ENCODE measurements around the gene CDH26.

Gene CDH26

GRCh38 chr20:60003776-60004175 lies 45.6 kb downstream of the CDH26 start:
- Histone ChIP-seq H3K4me3 (ENCODE audit: low read depth in 1 of 2, low read length in 2 of 2) (no peak overlapping the region), H3K36me3 (ENCODE audit: control insufficient read depth in 1 of 2, insufficient read depth in 2 of 2, low read length in 2 of 2) (peaks cover 0 to 15% of the 10 kb centered on the region in 2 donors), H3K9me3 (ENCODE audit: control insufficient read depth in 1 of 2, low read length in 2 of 2) (no peaks in the 10 kb centered on the region), H3K27ac (ENCODE audit: low read length) (no peak overlapping the region), H3K4me1 (ENCODE audit: control insufficient read depth in 1 of 2, insufficient read depth in 2 of 2, low read length in 2 of 2) (no peaks in the 10 kb centered on the region), H3K27me3 (ENCODE audit: low read depth, low read length) (no peaks in the 10 kb centered on the region)

GRCh38 chr20:60006261-60006660 lies 48.0 kb downstream of the CDH26 start:
- H3K36me3 ChIP-seq (ENCODE audit: control insufficient read depth in 1 of 2, insufficient read depth in 2 of 2, low read length in 2 of 2), result peaks cover 0 to 6% of the 10 kb centered on the region in 2 donors
- H3K27me3 ChIP-seq (ENCODE audit: low read depth, low read length), result no peaks in the 10 kb centered on the region
- H3K4me3 ChIP-seq (ENCODE audit: low read depth in 1 of 2, low read length in 2 of 2), result no peak overlapping the region
- no peak overlapping the region for H3K27ac ChIP-seq (ENCODE audit: low read length)
- no peaks in the 10 kb centered on the region for H3K4me1 ChIP-seq (ENCODE audit: control insufficient read depth in 1 of 2, insufficient read depth in 2 of 2, low read length in 2 of 2)
- no peaks in the 10 kb centered on the region for H3K9me3 ChIP-seq (ENCODE audit: control insufficient read depth in 1 of 2, low read length in 2 of 2)

- Histone ChIP-seq H3K27ac (ENCODE audit: low read length) (no peak overlapping the region), H3K4me3 (ENCODE audit: low read depth in 1 of 2, low read length in 2 of 2) (no peak overlapping the region), H3K27me3 (ENCODE audit: low read depth, low read length) (no peaks in the 10 kb centered on the region), H3K9me3 (ENCODE audit: control insufficient read depth in 1 of 2, low read length in 2 of 2) (no peaks in the 10 kb centered on the region), H3K4me1 (ENCODE audit: control insufficient read depth in 1 of 2, insufficient read depth in 2 of 2, low read length in 2 of 2) (no peaks in the 10 kb centered on the region), H3K36me3 (ENCODE audit: control insufficient read depth in 1 of 2, insufficient read depth in 2 of 2, low read length in 2 of 2) (peaks cover 0 to 3% of the 10 kb centered on the region in 2 donors)
These were observed 49.2 kb downstream of the CDH26 start for GRCh38 chr20:60007464-60007863.

GRCh38 chr20:60008130-60008808 lies 50.0 kb downstream of the CDH26 start:
- Histone ChIP-seq H3K36me3 (ENCODE audit: control insufficient read depth in 1 of 2, insufficient read depth in 2 of 2, low read length in 2 of 2) (peaks cover 0 to 3% of the 10 kb centered on the region in 2 donors), H3K27me3 (ENCODE audit: low read depth, low read length) (no peaks in the 10 kb centered on the region), H3K4me1 (ENCODE audit: control insufficient read depth in 1 of 2, insufficient read depth in 2 of 2, low read length in 2 of 2) (no peaks in the 10 kb centered on the region), H3K4me3 (ENCODE audit: low read depth in 1 of 2, low read length in 2 of 2) (no peak overlapping the region), H3K27ac (ENCODE audit: low read length) (no peak overlapping the region), H3K9me3 (ENCODE audit: control insufficient read depth in 1 of 2, low read length in 2 of 2) (no peaks in the 10 kb centered on the region)

- Histone ChIP-seq H3K27ac (ENCODE audit: low read length) (no peak overlapping the region), H3K4me1 (ENCODE audit: control insufficient read depth in 1 of 2, insufficient read depth in 2 of 2, low read length in 2 of 2) (no peaks in the 10 kb centered on the region), H3K4me3 (ENCODE audit: low read depth in 1 of 2, low read length in 2 of 2) (no peak overlapping the region), H3K9me3 (ENCODE audit: control insufficient read depth in 1 of 2, low read length in 2 of 2) (no peaks in the 10 kb centered on the region), H3K27me3 (ENCODE audit: low read depth, low read length) (no peaks in the 10 kb centered on the region), H3K36me3 (ENCODE audit: control insufficient read depth in 1 of 2, insufficient read depth in 2 of 2, low read length in 2 of 2) (no peaks in the 10 kb centered on the region)
These were observed 51.1 kb downstream of the CDH26 start for GRCh38 chr20:60009318-60009717.

GRCh38 chr20:60009826-60010616 lies 51.8 kb downstream of the CDH26 start:
- no peaks in the 10 kb centered on the region for H3K4me1 ChIP-seq (ENCODE audit: control insufficient read depth in 1 of 2, insufficient read depth in 2 of 2, low read length in 2 of 2)
- no peaks in the 10 kb centered on the region for H3K36me3 ChIP-seq (ENCODE audit: control insufficient read depth in 1 of 2, insufficient read depth in 2 of 2, low read length in 2 of 2)
- no peak overlapping the region for H3K27ac ChIP-seq (ENCODE audit: low read length)
- H3K27me3 ChIP-seq (ENCODE audit: low read depth, low read length), result no peaks in the 10 kb centered on the region
- H3K4me3 ChIP-seq (ENCODE audit: low read depth in 1 of 2, low read length in 2 of 2), result no peak overlapping the region
- H3K9me3 ChIP-seq (ENCODE audit: control insufficient read depth in 1 of 2, low read length in 2 of 2), result no peaks in the 10 kb centered on the region

GRCh38 chr20:60010689-60011458 lies 52.7 kb downstream of the CDH26 start:
- Histone ChIP-seq H3K36me3 (ENCODE audit: control insufficient read depth in 1 of 2, insufficient read depth in 2 of 2, low read length in 2 of 2) (no peaks in the 10 kb centered on the region), H3K4me3 (ENCODE audit: low read depth in 1 of 2, low read length in 2 of 2) (no peak overlapping the region), H3K27ac (ENCODE audit: low read length) (no peak overlapping the region), H3K4me1 (ENCODE audit: control insufficient read depth in 1 of 2, insufficient read depth in 2 of 2, low read length in 2 of 2) (no peaks in the 10 kb centered on the region), H3K9me3 (ENCODE audit: control insufficient read depth in 1 of 2, low read length in 2 of 2) (peaks cover 3 to 4% of the 10 kb centered on the region in 2 donors), H3K27me3 (ENCODE audit: low read depth, low read length) (no peaks in the 10 kb centered on the region)

- Histone ChIP-seq H3K4me3 (ENCODE audit: low read depth in 1 of 2, low read length in 2 of 2) (no peak overlapping the region), H3K9me3 (ENCODE audit: control insufficient read depth in 1 of 2, low read length in 2 of 2) (peaks cover 3 to 6% of the 10 kb centered on the region in 2 donors), H3K4me1 (ENCODE audit: control insufficient read depth in 1 of 2, insufficient read depth in 2 of 2, low read length in 2 of 2) (no peaks in the 10 kb centered on the region), H3K36me3 (ENCODE audit: control insufficient read depth in 1 of 2, insufficient read depth in 2 of 2, low read length in 2 of 2) (no peaks in the 10 kb centered on the region), H3K27me3 (ENCODE audit: low read depth, low read length) (no peaks in the 10 kb centered on the region), H3K27ac (ENCODE audit: low read length) (no peak overlapping the region)
These were observed 53.6 kb downstream of the CDH26 start for GRCh38 chr20:60011512-60012507.

- Histone ChIP-seq H3K9me3 (ENCODE audit: control insufficient read depth in 1 of 2, low read length in 2 of 2) (peaks cover 3 to 6% of the 10 kb centered on the region in 2 donors), H3K27ac (ENCODE audit: low read length) (no peak overlapping the region), H3K27me3 (ENCODE audit: low read depth, low read length) (no peaks in the 10 kb centered on the region), H3K36me3 (ENCODE audit: control insufficient read depth in 1 of 2, insufficient read depth in 2 of 2, low read length in 2 of 2) (no peaks in the 10 kb centered on the region), H3K4me3 (ENCODE audit: low read depth in 1 of 2, low read length in 2 of 2) (no peak overlapping the region), H3K4me1 (ENCODE audit: control insufficient read depth in 1 of 2, insufficient read depth in 2 of 2, low read length in 2 of 2) (no peaks in the 10 kb centered on the region)
These were observed 55.3 kb downstream of the CDH26 start for GRCh38 chr20:60013296-60014139.

- Histone ChIP-seq H3K4me3 (ENCODE audit: low read depth in 1 of 2, low read length in 2 of 2) (no peak overlapping the region), H3K4me1 (ENCODE audit: control insufficient read depth in 1 of 2, insufficient read depth in 2 of 2, low read length in 2 of 2) (no peaks in the 10 kb centered on the region), H3K9me3 (ENCODE audit: control insufficient read depth in 1 of 2, low read length in 2 of 2) (peaks cover 3 to 6% of the 10 kb centered on the region in 2 donors), H3K27ac (ENCODE audit: low read length) (no peak overlapping the region), H3K27me3 (ENCODE audit: low read depth, low read length) (no peaks in the 10 kb centered on the region), H3K36me3 (ENCODE audit: control insufficient read depth in 1 of 2, insufficient read depth in 2 of 2, low read length in 2 of 2) (no peaks in the 10 kb centered on the region)
These were observed 58.2 kb downstream of the CDH26 start for GRCh38 chr20:60016406-60016805.

All from muscle layer of duodenum (tissue), 2 donors.